Measurements from ENCODE around the gene P2RX6. TPM values are rescaled to one million over a fixed set of nuclear protein-coding genes. Genes with fewer than 3 reads are reported as not detected.

P2RX6 gene
- total and polyA plus RNA-seq, 9 of the 15 experiments (the other 6 are each of a cell fraction or from before 2014, with no cell fraction given): 0.01 to 3.9 (median 1.5) TPM; not detected in 1

- TF ChIP-seq TAF15 (IDR thresholded peaks at IDR 0.05; ENCODE audit: low read depth, low read length) (0 out of 2 replicates have a peak, but pooled peaks have one; percentile 70), POLR2B (IDR thresholded peaks at IDR 0.05; ENCODE audit: low read depth, partially characterized antibody) (no peak), ZKSCAN1 (IDR thresholded peaks at IDR 0.05; ENCODE audit: low read depth, low read length) (0 out of 2 replicates have a peak, but pooled peaks have one; percentile 8)
Measured at GRCh38 chr22:21054714-21055563, 40.0 kb downstream of the P2RX6 start (continued).

- peaks cover 15% of the 10 kb centered on the region for H3K9me1 ChIP-seq (ENCODE audit: control insufficient read depth, insufficient read depth, low read length)
- CTCF ChIA-PET (ENCODE audit: low intra/inter-chr PET ratio): interaction anchor here (0.5 kb wide), 1 partner anchor 128 kb away, joined by 4 read pairs; no protein-coding TSS in a partner anchor
- intact Hi-C loops (cut with micrococcal nuclease): loop anchor here (5.0 kb wide), 1 partner anchor 53 kb away; the partner anchor contains the start of gene THAP7
- WGBS (ENCODE audit: insufficient coverage, low coverage, missing lambda C conversion rate): 10% methylated on average over 4 of the region's 4 CpGs
- no TSS peak for BruUV-seq (replicated peaks)
- no peaks in the 10 kb centered on the region for H3K9me3 ChIP-seq (replicated peaks; ENCODE audit: control insufficient read depth, insufficient read depth, low read depth, low read length)
- H3K79me2 ChIP-seq (ENCODE audit: control insufficient read depth, insufficient read depth, low read length): no peaks in the 10 kb centered on the region
- H3K27ac ChIP-seq (ENCODE audit: extremely low read depth, low read depth, low read length): no peak overlapping the region
- in situ Hi-C loops (cut with MboI): loop anchor here (5.0 kb wide), 1 partner anchor 373 kb away; no protein-coding TSS in a partner anchor
- DNase-seq (ENCODE audit: extremely low read depth in 1 of 4, low spot score in 3 of 4): no peak
- peak overlapping the region; percentile 71; the same call in 1 of the 2 replicates for H3K4me2 ChIP-seq (ENCODE audit: insufficient read depth, low read length)
- peaks cover 26 to 40% of the 10 kb centered on the region in 2 experiments for H3K4me1 ChIP-seq (replicated peaks in 1 of 2; ENCODE audit: control insufficient read depth in 2 of 2, insufficient read depth in 2 of 2, low read length in 2 of 2)
- POLR2A ChIA-PET: interaction anchor here (0.6 to 4.8 kb wide), 10 partner anchors 10 to 1228 kb away, joined by 3 to 54 read pairs (median 5); partner anchors contain the start of genes LRRC74B and LZTR1
- ATAC-seq: peak; percentile 4; the same call in 2 of the 3 replicates
- no peak overlapping the region for H3K4me3 ChIP-seq
- peak overlapping the region; percentile 64 for H2AFZ ChIP-seq (ENCODE audit: low read depth, low read length)
- peaks cover 33% of the 10 kb centered on the region; the same call in 1 of the 2 replicates for H4K20me1 ChIP-seq (replicated peaks; ENCODE audit: control insufficient read depth, insufficient read depth, low read length)
- H3K27me3 ChIP-seq (ENCODE audit: control insufficient read depth in 2 of 2, insufficient read depth in 2 of 2, low read length in 2 of 2): peaks cover 20 to 64% of the 10 kb centered on the region in 2 experiments; a peak in 4 of 5 replicates
- no peak for FAIRE-seq
- no peaks in the 10 kb centered on the region for H3K36me3 ChIP-seq (ENCODE audit: control insufficient read depth, insufficient read depth, low read length)
- peak overlapping the region in 1 of 2 experiments; percentile 75; a peak in 2 of 4 replicates for H3K9ac ChIP-seq (ENCODE audit: insufficient read depth in 1 of 2, low read depth in 2 of 2, low read length in 2 of 2)
- TF ChIP-seq MBD2 (IDR thresholded peaks at IDR 0.05; ENCODE audit: borderline replicate concordance, low read depth) (peak; percentile 18; the same call in 1 of the 2 replicates), ZNF830 (CRISPR knock-in tag; IDR thresholded peaks at IDR 0.05) (0 out of 2 replicates have a peak, but pooled peaks have one; percentile 20), CAMTA2 (CRISPR knock-in tag; conservative IDR thresholded peaks at IDR 0.05) (0 out of 2 replicates have a peak, but pooled peaks have one; percentile 58), ZKSCAN8 (CRISPR knock-in tag; IDR thresholded peaks at IDR 0.05) (no peak), PHB (CRISPR knock-in tag; IDR thresholded peaks at IDR 0.05) (peak; percentile 26; the same call in 1 of the 2 replicates), TSC22D4 (tag; IDR thresholded peaks at IDR 0.05) (0 out of 2 replicates have a peak, but pooled peaks have one; percentile 3), THAP12 (CRISPR knock-in tag; IDR thresholded peaks at IDR 0.05) (peak; percentile 77), GABPA (tag; conservative IDR thresholded peaks at IDR 0.05; ENCODE audit: low read depth) (no peak), ZC3H4 (CRISPR knock-in tag; IDR thresholded peaks at IDR 0.05; ENCODE audit: borderline replicate concordance) (0 out of 2 replicates have a peak, but pooled peaks have one; percentile 2), FOXJ3 (CRISPR knock-in tag; IDR thresholded peaks at IDR 0.05) (no peak), E2F4 (CRISPR knock-in tag; IDR thresholded peaks at IDR 0.05; ENCODE audit: low read depth) (no peak), RBM22 (IDR thresholded peaks at IDR 0.05; ENCODE audit: low read depth, low read length, poor library complexity, severe bottlenecking) (no peak), MAFK (IDR thresholded peaks at IDR 0.05; ENCODE audit: low read length) (no peak), MTA3 (IDR thresholded peaks at IDR 0.05; ENCODE audit: borderline replicate concordance) (peak; percentile 27; the same call in 1 of the 2 replicates)
Measured at GRCh38 chr22:21055564-21055834, 40.5 kb downstream of the P2RX6 start.

Measured in K562 (cell line).